ENCODE data around the gene SLC46A3.
"Not testable (repeated sequence)": the region's sequence is repeated elsewhere in the genome, so short reads cannot be mapped to it uniquely, and the experiment has no call there.

Gene SLC46A3

GRCh38 chr13:28685892-28686291 lies 32.9 kb downstream of the SLC46A3 start:
- TF ChIP-seq CTCF (IDR thresholded peaks at IDR 0.05; ENCODE audit: low read length, missing control alignments), result no peak
- DNase-seq (ENCODE audit: low read depth), result no peak
- H3K4me3 ChIP-seq (replicated peaks; ENCODE audit: low read depth, low read length), result no peak overlapping the region

GRCh38 chr13:28685114-28685513 lies 33.7 kb downstream of the SLC46A3 start:
- H3K4me3 ChIP-seq (replicated peaks; ENCODE audit: low read depth, low read length), result no peak overlapping the region
- no peak for TF ChIP-seq CTCF (IDR thresholded peaks at IDR 0.05; ENCODE audit: low read length, missing control alignments)
- DNase-seq (ENCODE audit: low read depth), result no peak

- peak; percentile 14 for DNase-seq (ENCODE audit: low read depth)
- TF ChIP-seq CTCF (IDR thresholded peaks at IDR 0.05; ENCODE audit: low read length, missing control alignments), result no peak
- no peak overlapping the region for H3K4me3 ChIP-seq (replicated peaks; ENCODE audit: low read depth, low read length)
Observed at GRCh38 chr13:28684257-28684656, 34.5 kb downstream of the SLC46A3 start.

- not testable (repeated sequence) for H3K4me3 ChIP-seq (replicated peaks; ENCODE audit: low read depth, low read length); DNase-seq (ENCODE audit: low read depth)
Observed at GRCh38 chr13:28683169-28683568, 35.6 kb downstream of the SLC46A3 start.

- no peak for DNase-seq (ENCODE audit: low read depth)
- TF ChIP-seq CTCF (IDR thresholded peaks at IDR 0.05; ENCODE audit: low read length, missing control alignments), result no peak
- no peak overlapping the region for H3K4me3 ChIP-seq (replicated peaks; ENCODE audit: low read depth, low read length)
Observed at GRCh38 chr13:28680541-28680940, 38.2 kb downstream of the SLC46A3 start.

GRCh38 chr13:28679628-28680027 lies 39.1 kb downstream of the SLC46A3 start:
- peak; percentile 47 for DNase-seq (ENCODE audit: low read depth)

GRCh38 chr13:28678809-28679208 lies 40.0 kb downstream of the SLC46A3 start:
- DNase-seq (ENCODE audit: low read depth), result peak; percentile 23
- H3K4me3 ChIP-seq (replicated peaks; ENCODE audit: low read depth, low read length), result no peak overlapping the region
- peak; percentile 26 for TF ChIP-seq CTCF (IDR thresholded peaks at IDR 0.05; ENCODE audit: low read length, missing control alignments)

More at GRCh38 chr13:28679628-28680027, 39.1 kb downstream of the SLC46A3 start:
- peak; percentile 49 for TF ChIP-seq CTCF (IDR thresholded peaks at IDR 0.05; ENCODE audit: low read length, missing control alignments)
- no peak overlapping the region for H3K4me3 ChIP-seq (replicated peaks; ENCODE audit: low read depth, low read length)

Measured in fibroblast of pulmonary artery (primary cell).